GM19372 (cell line): ENCODE data around the gene METTL13.

Source experiments
- ATAC-seq: cut with Tn5 transposase; IDR thresholded peaks from one replicate; pipeline ENCODE4 v1.9.1; 2021; ENCODE audit warnings: mild to moderate bottlenecking, low read depth, moderate library complexity; ENCODE audit not compliant: unreplicated experiment

The METTL13 gene

GRCh38 chr1:171781176-171781875, at the start of gene METTL13:
Gene METTL13 (plus strand): TSS chr1:171781660. CDS start chr1:171781968, 308 bp downstream.
- peak; percentile 96 for ATAC-seq

GRCh38 chr1:171736196-171736595, 45.3 kb upstream of the METTL13 start:
- ATAC-seq, result no peak

- ATAC-seq, result no peak
Measured at GRCh38 chr1:171738911-171739310, 42.5 kb upstream of the METTL13 start.

GRCh38 chr1:171739656-171740055, 41.8 kb upstream of the METTL13 start:
- no peak for ATAC-seq

GRCh38 chr1:171740356-171740863, 41.0 kb upstream of the METTL13 start:
- no peak for ATAC-seq

GRCh38 chr1:171740987-171741871, 40.2 kb upstream of the METTL13 start:
- peak; percentile 50 for ATAC-seq

GRCh38 chr1:171741872-171742576, 39.4 kb upstream of the METTL13 start, which contains the start of gene VAMP4:
Gene VAMP4 (minus strand): TSS chr1:171742065. CDS start chr1:171738414, 3,651 bp downstream.
- peak; percentile 79 for ATAC-seq

GRCh38 chr1:171742577-171742922, 38.9 kb upstream of the METTL13 start:
- peak; percentile 1 for ATAC-seq

- no peak for ATAC-seq
Measured at GRCh38 chr1:171743081-171743870, 38.2 kb upstream of the METTL13 start.

- no peak for ATAC-seq
Measured at GRCh38 chr1:171744986-171745385, 36.5 kb upstream of the METTL13 start.

GRCh38 chr1:171748651-171749050, 32.8 kb upstream of the METTL13 start:
- ATAC-seq, result no peak

GRCh38 chr1:171751221-171751620, 30.2 kb upstream of the METTL13 start:
- no peak for ATAC-seq

- no peak for ATAC-seq
Measured at GRCh38 chr1:171753182-171753581, 28.3 kb upstream of the METTL13 start.

GRCh38 chr1:171753685-171754352, 27.6 kb upstream of the METTL13 start:
- no peak for ATAC-seq

- no peak for ATAC-seq
Measured at GRCh38 chr1:171754353-171754705, 27.1 kb upstream of the METTL13 start.

- ATAC-seq, result no peak
Measured at GRCh38 chr1:171754971-171755370, 26.5 kb upstream of the METTL13 start.

GRCh38 chr1:171756856-171757255, 24.6 kb upstream of the METTL13 start:
- ATAC-seq, result no peak

GRCh38 chr1:171758011-171758410, 23.4 kb upstream of the METTL13 start:
- ATAC-seq, result no peak

- no peak for ATAC-seq
Measured at GRCh38 chr1:171762143-171762563, 19.3 kb upstream of the METTL13 start.

GRCh38 chr1:171763764-171764163, 17.7 kb upstream of the METTL13 start:
- ATAC-seq, result no peak
